KMS-11 (cell line): ENCODE measurements around the gene ALDH5A1.

Experiments used
- H2AFZ ChIP-seq: fragments of 200-600 bp; sonication (generic); 2 replicates; pipeline ENCODE4 v1.6.1; 2016; ENCODE audit warnings: antibody characterized with exemption, mixed run types, low read depth
- H3K27ac ChIP-seq: fragments of 200-600 bp; sonication (generic); 2 replicates; pipeline ENCODE4 v1.6.1; 2016; ENCODE audit warnings: mild to moderate bottlenecking, mixed run types
- H3K27me3 ChIP-seq: fragments of 200-600 bp; sonication (generic); 2 replicates; pipeline ENCODE4 v1.6.1; 2017; ENCODE audit warnings: mild to moderate bottlenecking, low read depth, mixed run types, moderate library complexity; ENCODE audit not compliant: insufficient read depth
- H3K36me3 ChIP-seq: fragments of 200-600 bp; sonication (generic); 2 replicates; pipeline ENCODE4 v1.6.1; 2017; ENCODE audit warnings: mild to moderate bottlenecking, mixed run types; ENCODE audit not compliant: insufficient read depth
- H3K4me1 ChIP-seq: fragments of 200-600 bp; sonication (generic); 2 replicates; pipeline ENCODE4 v1.6.1; 2016; ENCODE audit warnings: mild to moderate bottlenecking, low read depth, mixed run types; ENCODE audit not compliant: poor library complexity, severe bottlenecking
- H3K4me2 ChIP-seq: fragments of 200-600 bp; sonication (generic); 2 replicates; pipeline ENCODE4 v1.7.0; 2016; ENCODE audit warnings: mild to moderate bottlenecking, mixed run types
- H3K4me3 ChIP-seq: fragments of 200-600 bp; sonication (generic); IDR thresholded peaks from 2 replicates; pipeline ENCODE4 v1.6.1; 2017; ENCODE audit warnings: low read depth, low read length, mixed read lengths; ENCODE audit not compliant: insufficient read depth
- H3K79me2 ChIP-seq: fragments of 200-600 bp; sonication (generic); 2 replicates; pipeline ENCODE4 v1.6.1; 2016; ENCODE audit warnings: low read depth, mixed run types; ENCODE audit not compliant: insufficient read depth
- H3K9ac ChIP-seq: fragments of 200-600 bp; sonication (generic); 2 replicates; pipeline ENCODE4 v1.6.1; 2016; ENCODE audit warnings: mild to moderate bottlenecking, mixed run types
- H4K20me1 ChIP-seq: fragments of 200-600 bp; sonication (generic); 2 replicates; pipeline ENCODE4 v1.6.1; 2016; ENCODE audit warnings: mild to moderate bottlenecking, mixed run types; ENCODE audit not compliant: insufficient read depth
- CTCF ChIP-seq: fragments of 200-600 bp; sonication (generic); conservative IDR thresholded peaks from 2 replicates; pipeline ENCODE4 v1.6.1; 2017; ENCODE audit warnings: low read depth, mild to moderate bottlenecking, antibody characterized with exemption, low read length, moderate library complexity, mixed read lengths

Gene ALDH5A1

GRCh38 chr6:24500683-24501082, 5.9 kb downstream of the ALDH5A1 start:
- no peak overlapping the region for H2AFZ ChIP-seq
- H3K4me3 ChIP-seq, result no peak overlapping the region
- no peaks in the 10 kb centered on the region for H4K20me1 ChIP-seq
- H3K27ac ChIP-seq, result no peak overlapping the region
- peaks cover 4% of the 10 kb centered on the region for H3K4me1 ChIP-seq
- H3K36me3 ChIP-seq, result no peaks in the 10 kb centered on the region
- no peak for TF ChIP-seq CTCF
- H3K9ac ChIP-seq, result no peak overlapping the region
- no peak overlapping the region for H3K4me2 ChIP-seq
- H3K27me3 ChIP-seq, result no peaks in the 10 kb centered on the region
- H3K79me2 ChIP-seq, result no peaks in the 10 kb centered on the region

DNA sequence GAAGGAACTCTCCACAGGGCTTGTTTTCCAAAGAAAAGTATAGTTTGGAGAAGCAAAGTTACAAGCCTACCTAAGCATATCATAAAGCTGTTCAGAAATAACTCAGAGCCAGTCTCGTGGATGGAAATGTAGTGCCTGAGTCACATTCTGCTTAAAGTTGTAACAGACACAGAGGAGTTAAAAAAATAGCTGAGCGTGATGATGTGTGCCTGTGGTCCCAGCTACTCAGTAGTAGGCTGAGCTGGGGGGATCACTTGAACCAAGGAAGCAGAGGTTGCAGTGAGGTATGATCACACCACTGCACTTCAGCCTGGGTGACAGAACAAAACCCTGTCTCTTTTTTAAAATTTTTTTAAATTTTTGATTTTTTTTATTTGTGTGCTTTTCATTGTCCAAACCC, 6.6 kb downstream of the ALDH5A1 start:
- no peak overlapping the region for H3K4me2 ChIP-seq
- no peak for TF ChIP-seq CTCF
- no peaks in the 10 kb centered on the region for H4K20me1 ChIP-seq
- H3K4me1 ChIP-seq, result no peaks in the 10 kb centered on the region
- no peak overlapping the region for H3K27ac ChIP-seq
- no peaks in the 10 kb centered on the region for H3K36me3 ChIP-seq
- H2AFZ ChIP-seq, result no peak overlapping the region
- H3K79me2 ChIP-seq, result no peaks in the 10 kb centered on the region
- no peak overlapping the region for H3K9ac ChIP-seq
- no peaks in the 10 kb centered on the region for H3K27me3 ChIP-seq
- no peak overlapping the region for H3K4me3 ChIP-seq

DNA sequence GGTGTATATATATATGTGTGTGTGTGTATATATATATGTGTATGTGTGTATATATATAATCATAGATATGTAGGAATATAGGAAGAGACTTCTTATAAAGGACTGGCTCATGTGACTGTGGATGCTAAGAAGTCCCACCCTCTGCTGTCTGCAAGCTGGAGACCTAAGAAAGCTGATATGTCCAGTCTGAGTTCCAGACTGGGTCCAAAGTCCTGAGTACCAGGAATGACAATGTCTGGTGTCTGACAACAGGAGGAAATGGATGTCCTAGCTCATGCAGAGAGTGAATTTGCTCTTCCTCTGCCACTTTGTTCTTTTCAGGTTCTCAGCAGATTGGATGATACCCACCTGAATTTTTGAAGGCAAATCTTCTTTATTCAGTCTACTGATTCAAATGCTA, 7.1 kb downstream of the ALDH5A1 start:
- no peaks in the 10 kb centered on the region for H3K36me3 ChIP-seq
- no peaks in the 10 kb centered on the region for H3K79me2 ChIP-seq
- H3K4me3 ChIP-seq, result no peak overlapping the region
- no peak overlapping the region for H2AFZ ChIP-seq
- TF ChIP-seq CTCF, result no peak
- H3K4me1 ChIP-seq, result no peaks in the 10 kb centered on the region
- H3K27ac ChIP-seq, result no peak overlapping the region
- no peaks in the 10 kb centered on the region for H3K27me3 ChIP-seq
- H3K9ac ChIP-seq, result no peak overlapping the region
- H3K4me2 ChIP-seq, result no peak overlapping the region
- H4K20me1 ChIP-seq, result no peaks in the 10 kb centered on the region

DNA sequence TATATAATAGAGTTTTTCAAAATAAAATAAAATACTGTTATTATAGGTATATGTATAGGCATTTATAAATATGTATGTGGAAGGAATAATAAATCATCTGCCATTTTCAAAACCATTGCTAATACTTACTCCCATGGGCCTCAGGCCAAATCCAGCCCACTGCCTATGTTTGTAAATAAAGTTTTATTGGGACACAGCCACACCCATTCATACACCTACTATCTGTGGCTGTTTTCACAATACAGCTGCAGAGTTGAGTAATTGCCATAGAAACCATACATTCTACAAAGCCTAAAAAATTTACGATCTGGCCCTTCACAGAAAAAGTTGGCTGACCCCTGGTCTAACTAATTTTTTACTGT, 9.5 kb downstream of the ALDH5A1 start:
- no peaks in the 10 kb centered on the region for H3K4me1 ChIP-seq
- no peaks in the 10 kb centered on the region for H3K79me2 ChIP-seq
- no peak overlapping the region for H3K4me3 ChIP-seq
- H3K36me3 ChIP-seq, result no peaks in the 10 kb centered on the region
- no peak overlapping the region for H3K9ac ChIP-seq
- no peak overlapping the region for H3K4me2 ChIP-seq
- no peak overlapping the region for H2AFZ ChIP-seq
- TF ChIP-seq CTCF, result no peak
- no peak overlapping the region for H3K27ac ChIP-seq
- H3K27me3 ChIP-seq, result no peaks in the 10 kb centered on the region
- H4K20me1 ChIP-seq, result no peaks in the 10 kb centered on the region
